ENCODE data around the gene JAK1. TPM values are rescaled to one million over a fixed set of nuclear protein-coding genes. Genes with fewer than 3 reads are reported as not detected.

Gene JAK1
- total RNA-seq, 3 donors from 2014 or later (not counting 1 experiment from before 2014, with no cell fraction given) = 507 to 626 (median 526) TPM

GRCh38 chr1:64871256-64871655 lies 95.1 kb downstream of the JAK1 start:
- ATAC-seq (no peak), DNase-seq (no peak)
- H3K36me3 Mint-ChIP-seq = peaks cover 55% of the 10 kb centered on the region

GRCh38 chr1:64867266-64867665 lies 99.1 kb downstream of the JAK1 start:
- Mint-ChIP-seq H3K27me3 (ENCODE audit: low read depth in 2 of 2) (no peaks in the 10 kb centered on the region), H3K4me1 (peaks cover 73 to 80% of the 10 kb centered on the region in 2 donors), H3K36me3 (peaks cover 39% of the 10 kb centered on the region), H3K4me3 (no peak overlapping the region), H3K9me3 (no peaks in the 10 kb centered on the region), H3K27ac (peak overlapping the region; percentile 43 to 93)
- H3K4me3 ChIP-seq (ENCODE audit: low read length) = no peak overlapping the region
- intact Hi-C loops (cut with micrococcal nuclease) = no loop called here
- H3K27me3 ChIP-seq (ENCODE audit: control insufficient read depth, insufficient read depth, low read length) = no peaks in the 10 kb centered on the region
- H3K4me1 ChIP-seq (ENCODE audit: control insufficient read depth, insufficient read depth, low read length) = peaks cover 40% of the 10 kb centered on the region
- ATAC-seq = no peak
- no peak overlapping the region for H3K27ac ChIP-seq (ENCODE audit: low read length)
- TF ChIP-seq, protein P1, sequence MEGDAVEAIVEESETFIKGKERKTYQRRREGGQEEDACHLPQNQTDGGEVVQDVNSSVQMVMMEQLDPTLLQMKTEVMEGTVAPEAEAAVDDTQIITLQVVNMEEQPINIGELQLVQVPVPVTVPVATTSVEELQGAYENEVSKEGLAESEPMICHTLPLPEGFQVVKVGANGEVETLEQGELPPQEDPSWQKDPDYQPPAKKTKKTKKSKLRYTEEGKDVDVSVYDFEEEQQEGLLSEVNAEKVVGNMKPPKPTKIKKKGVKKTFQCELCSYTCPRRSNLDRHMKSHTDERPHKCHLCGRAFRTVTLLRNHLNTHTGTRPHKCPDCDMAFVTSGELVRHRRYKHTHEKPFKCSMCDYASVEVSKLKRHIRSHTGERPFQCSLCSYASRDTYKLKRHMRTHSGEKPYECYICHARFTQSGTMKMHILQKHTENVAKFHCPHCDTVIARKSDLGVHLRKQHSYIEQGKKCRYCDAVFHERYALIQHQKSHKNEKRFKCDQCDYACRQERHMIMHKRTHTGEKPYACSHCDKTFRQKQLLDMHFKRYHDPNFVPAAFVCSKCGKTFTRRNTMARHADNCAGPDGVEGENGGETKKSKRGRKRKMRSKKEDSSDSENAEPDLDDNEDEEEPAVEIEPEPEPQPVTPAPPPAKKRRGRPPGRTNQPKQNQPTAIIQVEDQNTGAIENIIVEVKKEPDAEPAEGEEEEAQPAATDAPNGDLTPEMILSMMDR (IDR thresholded peaks at IDR 0.05) = no peak
- H3K36me3 ChIP-seq (ENCODE audit: control insufficient read depth, insufficient read depth, low read length) = peaks cover 74% of the 10 kb centered on the region
- no peaks in the 10 kb centered on the region for H3K9me3 ChIP-seq (ENCODE audit: control insufficient read depth, insufficient read depth, low read length)
- no peak for DNase-seq
- 89% methylated on average over 1 of the region's 1 CpG for WGBS (ENCODE audit: insufficient coverage)

More at GRCh38 chr1:64871256-64871655, 95.1 kb downstream of the JAK1 start:
- intact Hi-C loops (cut with micrococcal nuclease) = no loop called here
- Mint-ChIP-seq H3K4me3 (no peak overlapping the region), H3K9me3 (no peaks in the 10 kb centered on the region), H3K27ac (peak overlapping the region; percentile 74 to 93), H3K4me1 (peaks cover 79 to 81% of the 10 kb centered on the region in 2 donors), H3K27me3 (ENCODE audit: low read depth in 2 of 2) (no peaks in the 10 kb centered on the region)
- 98% methylated on average over 8 of the region's 8 CpGs for WGBS (ENCODE audit: insufficient coverage)
- Histone ChIP-seq H3K9me3 (ENCODE audit: control insufficient read depth, insufficient read depth, low read length) (no peaks in the 10 kb centered on the region), H3K36me3 (ENCODE audit: control insufficient read depth, insufficient read depth, low read length) (peaks cover 95% of the 10 kb centered on the region), H3K4me3 (ENCODE audit: low read length) (no peak overlapping the region), H3K4me1 (ENCODE audit: control insufficient read depth, insufficient read depth, low read length) (peaks cover 38% of the 10 kb centered on the region), H3K27ac (ENCODE audit: low read length) (no peak overlapping the region), H3K27me3 (ENCODE audit: control insufficient read depth, insufficient read depth, low read length) (no peaks in the 10 kb centered on the region)
- TF ChIP-seq, protein P1 (IDR thresholded peaks at IDR 0.05) = no peak

- Histone ChIP-seq H3K4me1 (ENCODE audit: control insufficient read depth, insufficient read depth, low read length) (peaks cover 41% of the 10 kb centered on the region), H3K36me3 (ENCODE audit: control insufficient read depth, insufficient read depth, low read length) (peaks cover 70% of the 10 kb centered on the region), H3K9me3 (ENCODE audit: control insufficient read depth, insufficient read depth, low read length) (no peaks in the 10 kb centered on the region), H3K27me3 (ENCODE audit: control insufficient read depth, insufficient read depth, low read length) (no peaks in the 10 kb centered on the region), H3K4me3 (ENCODE audit: low read length) (no peak overlapping the region), H3K27ac (ENCODE audit: low read length) (no peak overlapping the region)
- DNase-seq (no peak), ATAC-seq (no peak)
- H3K4me1 Mint-ChIP-seq = peaks cover 73 to 81% of the 10 kb centered on the region in 2 donors
- no peaks in the 10 kb centered on the region for H3K27me3 Mint-ChIP-seq (ENCODE audit: low read depth in 2 of 2)
- no peak overlapping the region for H3K4me3 Mint-ChIP-seq
- H3K36me3 Mint-ChIP-seq = peaks cover 33% of the 10 kb centered on the region
- H3K9me3 Mint-ChIP-seq = no peaks in the 10 kb centered on the region
- intact Hi-C loops (cut with micrococcal nuclease) = no loop called here
- H3K27ac Mint-ChIP-seq = peak overlapping the region in 1 of 2 donors; percentile 93
- TF ChIP-seq, protein P1 (IDR thresholded peaks at IDR 0.05) = no peak
- 97% methylated on average over 10 of the region's 10 CpGs for WGBS (ENCODE audit: insufficient coverage)
These were observed 99.7 kb downstream of the JAK1 start for GRCh38 chr1:64866689-64867088.

GRCh38 chr1:64865105-64865757 lies 101.1 kb downstream of the JAK1 start:
- H3K27ac ChIP-seq (ENCODE audit: low read length) = peak overlapping the region; percentile 80

More at GRCh38 chr1:64865105-64865757, 101.1 kb downstream of the JAK1 start:
- Mint-ChIP-seq H3K4me3 (peak overlapping the region; percentile 85), H3K4me1 (peaks cover 69 to 81% of the 10 kb centered on the region in 2 donors), H3K27me3 (ENCODE audit: low read depth in 2 of 2) (no peaks in the 10 kb centered on the region), H3K36me3 (peaks cover 23% of the 10 kb centered on the region), H3K9me3 (no peaks in the 10 kb centered on the region), H3K27ac (peak overlapping the region; percentile 88 to 93)
- no peaks in the 10 kb centered on the region for H3K27me3 ChIP-seq (ENCODE audit: control insufficient read depth, insufficient read depth, low read length)
- TF ChIP-seq, protein P1 (IDR thresholded peaks at IDR 0.05) = no peak
- intact Hi-C loops (cut with micrococcal nuclease) = no loop called here
- DNase-seq = no peak
- peaks cover 52% of the 10 kb centered on the region for H3K4me1 ChIP-seq (ENCODE audit: control insufficient read depth, insufficient read depth, low read length)
- H3K36me3 ChIP-seq (ENCODE audit: control insufficient read depth, insufficient read depth, low read length) = peaks cover 63% of the 10 kb centered on the region
- 77% methylated on average over 5 of the region's 6 CpGs for WGBS (ENCODE audit: insufficient coverage)
- no peaks in the 10 kb centered on the region for H3K9me3 ChIP-seq (ENCODE audit: control insufficient read depth, insufficient read depth, low read length)
- ATAC-seq = no peak
- no peak overlapping the region for H3K4me3 ChIP-seq (ENCODE audit: low read length)
